ENCODE measurements around the gene CHI3L1.

The CHI3L1 gene

GRCh38 chr1:203172184-203173010 lies 14.1 kb downstream of the CHI3L1 start:
- DNase-seq (ENCODE audit: extremely low read depth, low read depth), result no peak
- TF ChIP-seq, protein P1, sequence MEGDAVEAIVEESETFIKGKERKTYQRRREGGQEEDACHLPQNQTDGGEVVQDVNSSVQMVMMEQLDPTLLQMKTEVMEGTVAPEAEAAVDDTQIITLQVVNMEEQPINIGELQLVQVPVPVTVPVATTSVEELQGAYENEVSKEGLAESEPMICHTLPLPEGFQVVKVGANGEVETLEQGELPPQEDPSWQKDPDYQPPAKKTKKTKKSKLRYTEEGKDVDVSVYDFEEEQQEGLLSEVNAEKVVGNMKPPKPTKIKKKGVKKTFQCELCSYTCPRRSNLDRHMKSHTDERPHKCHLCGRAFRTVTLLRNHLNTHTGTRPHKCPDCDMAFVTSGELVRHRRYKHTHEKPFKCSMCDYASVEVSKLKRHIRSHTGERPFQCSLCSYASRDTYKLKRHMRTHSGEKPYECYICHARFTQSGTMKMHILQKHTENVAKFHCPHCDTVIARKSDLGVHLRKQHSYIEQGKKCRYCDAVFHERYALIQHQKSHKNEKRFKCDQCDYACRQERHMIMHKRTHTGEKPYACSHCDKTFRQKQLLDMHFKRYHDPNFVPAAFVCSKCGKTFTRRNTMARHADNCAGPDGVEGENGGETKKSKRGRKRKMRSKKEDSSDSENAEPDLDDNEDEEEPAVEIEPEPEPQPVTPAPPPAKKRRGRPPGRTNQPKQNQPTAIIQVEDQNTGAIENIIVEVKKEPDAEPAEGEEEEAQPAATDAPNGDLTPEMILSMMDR (IDR thresholded peaks at IDR 0.05; ENCODE audit: low read depth, low read length), result peak; percentile 93

GRCh38 chr1:203171341-203172183 lies 14.9 kb downstream of the CHI3L1 start:
- no peak for DNase-seq (ENCODE audit: extremely low read depth, low read depth)
- TF ChIP-seq, protein P1 (IDR thresholded peaks at IDR 0.05; ENCODE audit: low read depth, low read length), result no peak

- TF ChIP-seq, protein P1 (IDR thresholded peaks at IDR 0.05; ENCODE audit: low read depth, low read length), result no peak
- DNase-seq (ENCODE audit: extremely low read depth, low read depth), result no peak
These were observed 15.7 kb downstream of the CHI3L1 start for GRCh38 chr1:203170625-203171330.

- TF ChIP-seq, protein P1 (IDR thresholded peaks at IDR 0.05; ENCODE audit: low read depth, low read length), result no peak
- no peak for DNase-seq (ENCODE audit: extremely low read depth, low read depth)
These were observed 16.6 kb downstream of the CHI3L1 start for GRCh38 chr1:203169770-203170520.

GRCh38 chr1:203168991-203169390 lies 17.5 kb downstream of the CHI3L1 start:
- DNase-seq (ENCODE audit: extremely low read depth, low read depth), result no peak
- TF ChIP-seq, protein P1 (IDR thresholded peaks at IDR 0.05; ENCODE audit: low read depth, low read length), result no peak

DNA sequence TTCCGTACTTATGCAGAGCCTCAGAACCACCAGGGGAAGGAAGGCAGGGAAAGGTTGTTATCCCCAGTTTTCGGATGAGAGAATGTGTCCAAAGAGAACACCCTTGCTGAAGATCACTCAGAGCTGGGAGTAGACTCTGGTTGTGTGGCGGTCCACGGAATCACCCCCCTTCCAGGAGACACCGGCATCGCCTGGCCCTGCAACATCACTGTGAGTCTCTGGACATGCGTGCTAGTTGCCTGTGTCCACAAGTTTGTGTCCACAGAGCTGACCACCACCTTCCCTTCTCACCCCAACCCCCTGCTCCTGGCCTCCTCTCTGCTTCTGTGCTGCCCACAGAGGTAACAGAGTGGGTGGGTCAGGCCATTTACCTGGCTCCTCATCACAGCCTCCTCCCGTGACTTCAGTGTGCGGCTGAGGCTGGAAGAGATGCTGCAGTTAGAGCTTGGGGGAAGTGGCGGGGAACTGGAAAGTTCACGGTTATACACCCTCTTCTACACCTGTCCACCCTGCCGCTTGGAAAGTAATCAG lies 18.2 kb downstream of the CHI3L1 start:
- TF ChIP-seq, protein P1 (IDR thresholded peaks at IDR 0.05; ENCODE audit: low read depth, low read length), result no peak

More for the DNA sequence above, 18.2 kb downstream of the CHI3L1 start:
- no peak for DNase-seq (ENCODE audit: extremely low read depth, low read depth)
